GM13976 (cell line): Measurements from ENCODE around the gene SUSD1.
A peak's percentile ranks its signal among the peaks of the same experiment; 100 is the strongest.
"Not testable (repeated sequence)": the region's sequence is repeated elsewhere in the genome, so short reads cannot be mapped to it uniquely, and the experiment has no call there.

Experiments used
- DNase-seq: peaks from one replicate; pipeline ENCODE4 v3.0.0; 2012; ENCODE audit warnings: low spot score
- in situ Hi-C: fragments of 300-500 bp; cut with MboI; formaldehyde crosslinking; loops from one replicate; pipeline ENCODE4 v1.12.0; 2022; ENCODE audit warnings: low sequenced_read_pairs, mixed read lengths, inconsistent platforms; ENCODE audit not compliant: unreplicated experiment
- TF ChIP-seq, protein P1 (sequence below): IDR thresholded peaks from 2 replicates; pipeline ENCODE4 v1.5.1; 2012; ENCODE audit warnings: borderline replicate concordance, mild to moderate bottlenecking; ENCODE audit not compliant: insufficient read depth; ENCODE audit errors: extremely low read depth, missing control alignments, control extremely low read depth

Gene SUSD1

DNA sequence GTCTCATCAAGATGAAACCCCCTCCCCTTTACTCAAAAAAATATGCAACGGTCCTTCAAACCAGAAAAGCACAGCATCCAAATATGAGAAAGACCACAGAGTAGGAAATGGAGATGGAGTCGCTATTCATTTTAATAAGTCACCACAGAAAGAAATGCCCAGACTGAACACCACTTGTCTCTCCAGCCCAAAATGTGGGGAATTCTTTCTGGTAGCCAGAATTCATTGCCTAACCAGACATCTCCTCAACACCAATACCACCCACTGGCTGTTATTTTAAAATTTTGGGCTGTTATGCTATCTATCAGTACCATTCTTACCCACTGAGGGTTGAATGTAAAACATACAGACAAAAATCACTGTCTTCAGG is 100.1 kb downstream of the SUSD1 start:
- TF ChIP-seq, protein P1, sequence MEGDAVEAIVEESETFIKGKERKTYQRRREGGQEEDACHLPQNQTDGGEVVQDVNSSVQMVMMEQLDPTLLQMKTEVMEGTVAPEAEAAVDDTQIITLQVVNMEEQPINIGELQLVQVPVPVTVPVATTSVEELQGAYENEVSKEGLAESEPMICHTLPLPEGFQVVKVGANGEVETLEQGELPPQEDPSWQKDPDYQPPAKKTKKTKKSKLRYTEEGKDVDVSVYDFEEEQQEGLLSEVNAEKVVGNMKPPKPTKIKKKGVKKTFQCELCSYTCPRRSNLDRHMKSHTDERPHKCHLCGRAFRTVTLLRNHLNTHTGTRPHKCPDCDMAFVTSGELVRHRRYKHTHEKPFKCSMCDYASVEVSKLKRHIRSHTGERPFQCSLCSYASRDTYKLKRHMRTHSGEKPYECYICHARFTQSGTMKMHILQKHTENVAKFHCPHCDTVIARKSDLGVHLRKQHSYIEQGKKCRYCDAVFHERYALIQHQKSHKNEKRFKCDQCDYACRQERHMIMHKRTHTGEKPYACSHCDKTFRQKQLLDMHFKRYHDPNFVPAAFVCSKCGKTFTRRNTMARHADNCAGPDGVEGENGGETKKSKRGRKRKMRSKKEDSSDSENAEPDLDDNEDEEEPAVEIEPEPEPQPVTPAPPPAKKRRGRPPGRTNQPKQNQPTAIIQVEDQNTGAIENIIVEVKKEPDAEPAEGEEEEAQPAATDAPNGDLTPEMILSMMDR = no peak
- in situ Hi-C loops = loop anchor here (10.0 to 25.0 kb wide), 2 partner anchors 160 to 637 kb away; partner anchors contain the start of gene INIP
- no peak for DNase-seq

DNA sequence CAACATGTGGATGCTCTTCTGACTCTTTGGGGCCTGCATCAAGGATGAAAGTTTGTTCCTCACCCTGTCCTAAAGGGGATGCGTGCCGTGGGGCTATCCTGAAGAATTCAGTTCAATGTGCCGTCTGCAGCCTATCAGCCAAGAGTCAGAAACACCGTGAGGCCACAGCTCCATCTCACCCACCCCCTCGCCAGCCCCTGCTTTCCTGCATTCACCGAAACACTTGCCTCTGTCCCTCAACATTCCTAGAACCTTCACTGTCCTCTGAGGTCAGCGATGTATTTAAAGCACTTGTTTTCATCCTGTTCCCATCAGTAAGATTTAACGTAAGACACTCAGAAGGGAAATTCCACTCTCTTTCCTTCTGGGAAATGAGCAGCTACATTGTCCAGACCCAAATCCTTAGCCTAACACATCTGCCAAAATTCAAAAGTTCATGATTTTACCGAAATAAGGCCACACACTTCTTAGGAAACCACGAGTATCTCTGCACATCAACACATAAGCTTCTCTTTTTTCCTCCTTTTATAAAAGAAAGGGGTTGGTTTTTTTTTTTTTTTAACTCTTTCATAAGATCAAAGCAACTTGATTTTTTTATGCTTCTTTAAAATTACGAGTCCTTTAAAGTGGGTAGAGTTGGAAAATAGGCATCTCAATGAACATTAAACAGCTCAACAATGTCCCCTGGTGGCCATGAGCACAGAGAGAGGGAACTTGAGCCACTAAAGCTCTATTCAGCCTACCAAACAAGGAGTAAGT is 100.7 kb downstream of the SUSD1 start:
- peak; percentile 40 for DNase-seq

DNA sequence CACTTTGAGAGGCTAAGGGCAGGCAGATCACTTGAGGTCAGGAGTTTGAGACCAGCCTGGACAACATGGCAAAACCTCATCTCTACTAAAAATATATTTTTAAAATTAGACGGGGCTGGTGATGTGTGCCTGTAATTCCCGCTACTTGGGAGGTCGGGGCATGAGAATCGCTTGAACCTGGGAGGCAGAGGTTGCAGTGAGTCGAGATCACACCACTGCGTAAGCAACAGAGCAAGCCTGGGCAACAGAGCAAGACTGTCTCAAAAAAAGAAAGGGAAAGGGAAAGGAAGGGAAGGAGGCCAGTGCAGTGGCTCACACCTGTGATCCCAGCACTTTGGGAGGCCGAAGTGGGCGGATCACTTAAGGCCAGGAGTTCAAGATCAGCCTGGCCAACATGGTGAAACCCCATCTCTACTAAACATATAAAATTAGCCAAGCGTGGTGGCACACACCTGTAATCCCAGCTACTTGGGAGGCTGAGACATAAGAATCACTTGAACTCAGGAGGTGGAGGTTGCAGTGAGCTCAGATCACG is 101.4 kb downstream of the SUSD1 start:
- not testable (repeated sequence) for DNase-seq
- in situ Hi-C loops = loop anchor here (5.0 to 10.0 kb wide), 2 partner anchors 36 to 159 kb away; no protein-coding TSS in a partner anchor

More for the DNA sequence above, 100.7 kb downstream of the SUSD1 start:
- in situ Hi-C loops = loop anchor here (5.0 to 25.0 kb wide), 3 partner anchors 37 to 638 kb away; partner anchors contain the start of gene INIP
- TF ChIP-seq, protein P1 = peak; percentile 70

DNA sequence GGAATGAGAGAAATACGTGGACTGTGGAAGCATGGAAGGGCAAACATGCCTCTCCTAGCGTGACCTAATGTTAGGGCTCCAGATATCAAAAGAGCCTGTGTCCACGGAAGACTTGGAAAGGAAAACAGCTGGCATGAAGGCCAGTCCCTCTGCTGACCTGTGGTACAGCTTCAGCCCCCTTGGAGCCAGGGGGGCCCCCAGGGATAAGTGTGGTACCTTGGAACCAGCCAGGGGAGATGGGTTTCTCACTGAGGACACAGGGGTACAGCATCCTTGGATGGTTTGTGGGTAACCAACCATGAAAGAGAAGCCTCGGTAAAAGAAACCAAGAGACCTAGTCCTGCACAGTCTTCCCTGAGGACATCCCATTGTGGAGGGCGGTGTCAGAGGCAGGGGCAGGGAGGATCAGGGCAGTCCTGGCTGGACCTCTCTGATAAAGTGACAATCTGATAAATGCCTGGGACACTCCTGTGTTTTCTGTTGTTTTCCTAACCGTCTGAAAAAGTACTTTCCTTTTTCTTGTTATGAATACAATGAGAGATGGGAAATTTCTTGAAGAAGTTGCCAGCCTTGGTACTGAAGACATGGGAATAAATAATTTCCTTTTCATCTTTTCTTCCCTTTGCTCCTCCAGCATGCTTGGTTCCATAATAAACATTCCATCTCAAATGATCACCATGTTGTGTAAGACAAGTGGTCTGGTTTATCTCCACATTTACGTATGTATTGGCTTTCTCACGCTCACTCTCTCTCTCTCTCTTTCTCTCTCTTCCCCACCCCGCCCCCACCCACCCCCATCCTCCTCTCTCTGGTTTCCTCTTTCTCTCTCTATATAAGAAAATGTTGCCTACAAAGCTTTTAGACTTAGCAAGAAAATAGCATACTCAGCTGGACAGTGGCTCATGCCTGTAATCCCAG is 102.1 kb downstream of the SUSD1 start:
- TF ChIP-seq, protein P1 = no peak
- no peak for DNase-seq
- in situ Hi-C loops = loop anchor here (5.0 to 10.0 kb wide), 2 partner anchors 36 to 158 kb away; no protein-coding TSS in a partner anchor

DNA sequence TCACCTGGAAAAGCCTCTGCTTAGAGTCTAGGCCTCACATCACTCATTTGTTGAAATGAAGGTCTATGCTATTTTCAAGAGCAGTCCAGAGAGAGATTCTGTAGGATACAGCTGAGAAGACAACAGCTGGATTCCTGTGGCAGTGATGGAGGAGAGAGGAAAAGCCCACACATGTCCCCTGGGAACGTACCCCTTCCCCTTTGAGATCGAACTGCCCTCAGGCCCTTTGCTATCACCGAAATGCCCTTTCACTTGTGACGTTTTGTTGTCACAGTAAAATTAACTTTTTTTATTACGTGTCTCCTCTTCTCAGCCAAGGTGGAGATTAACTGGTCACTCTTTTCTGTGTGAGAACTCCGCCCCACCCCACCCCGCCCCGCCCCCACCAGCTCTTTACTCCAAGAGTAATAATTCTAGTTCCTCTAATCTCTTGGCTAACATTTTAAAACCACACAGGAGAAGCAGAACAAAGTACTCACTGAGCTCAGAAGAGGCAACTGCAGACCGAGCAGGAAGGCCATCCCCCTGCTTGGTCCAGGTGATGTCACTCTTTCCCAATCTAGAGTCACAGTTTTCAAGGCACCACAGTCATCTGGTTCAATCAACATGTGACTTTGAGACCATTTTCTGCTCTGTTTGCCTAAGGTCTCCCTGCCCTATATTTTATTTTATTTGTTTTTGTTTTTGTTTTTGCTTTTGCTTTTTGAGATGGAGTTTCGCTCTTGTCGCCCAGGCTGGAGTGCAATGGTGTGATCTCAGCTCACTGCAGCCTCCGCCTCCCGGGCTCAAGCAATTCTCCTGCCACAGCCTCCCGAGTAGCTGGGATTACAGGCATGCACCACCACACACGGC is 105.6 kb downstream of the SUSD1 start:
- in situ Hi-C loops = loop anchor here (5.0 to 10.0 kb wide), 2 partner anchors 32 to 155 kb away; no protein-coding TSS in a partner anchor
- TF ChIP-seq, protein P1 = no peak
- DNase-seq = peak; percentile 54

DNA sequence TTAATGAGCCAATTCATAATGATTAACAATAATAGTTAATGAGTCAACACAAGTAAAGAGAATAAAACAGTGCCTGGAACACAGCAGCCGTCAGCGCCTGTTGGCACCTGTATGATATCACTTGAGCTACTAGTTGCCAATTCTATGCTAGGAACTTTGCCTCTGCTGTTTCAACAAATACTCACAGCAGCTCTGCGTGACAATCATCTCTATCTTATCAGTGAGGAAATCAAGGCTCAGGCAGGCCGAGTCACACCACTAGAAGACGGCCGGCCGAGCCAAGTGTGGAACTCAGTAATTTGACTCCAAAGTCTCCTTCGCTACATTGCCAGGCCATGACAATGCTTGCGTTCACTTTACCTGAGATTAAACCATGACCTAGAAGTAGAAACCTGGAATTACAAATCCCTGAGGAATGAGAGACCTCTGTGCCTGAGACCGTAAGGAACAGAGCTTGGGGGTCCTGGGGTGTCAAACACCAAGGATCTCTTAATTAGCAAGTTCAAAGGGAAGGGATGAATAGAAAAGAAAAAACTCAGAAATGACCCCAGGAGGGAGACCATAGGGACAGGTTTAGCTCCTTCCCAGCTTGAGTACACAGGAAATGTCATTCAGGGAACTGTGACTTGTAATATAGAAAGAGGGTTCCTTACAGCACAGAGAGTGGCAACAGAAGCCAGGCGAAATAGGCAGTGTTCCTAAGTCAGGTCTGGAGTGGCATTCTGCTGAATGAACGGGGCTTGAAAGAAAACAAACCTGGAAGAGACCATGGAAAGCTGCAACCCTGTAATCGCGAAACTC is 109.1 kb downstream of the SUSD1 start:
- DNase-seq = no peak
- in situ Hi-C loops = no loop called here
- TF ChIP-seq, protein P1 = no peak
